Amygdala (tissue), 56 donors: Measurements from ENCODE around the gene FAT1.

Source experiments
- DNase-seq, 56 donors: peaks; one replicate each; lab custom pipeline; 2025; lab: John Stamatoyannopoulos, UW

Gene FAT1

GRCh38 chr4:186537843-186538521 is 185.7 kb downstream of the FAT1 start:
- no peak for DNase-seq
